ENCODE results near the gene IFI35.

GRCh38 chr17:43042025-43042628 is 35.5 kb downstream of the IFI35 start:
- no peak for TF ChIP-seq POLR2A (IDR thresholded peaks at IDR 0.05)
- no peak for TF ChIP-seq CTCF (IDR thresholded peaks at IDR 0.05 in 4 of 5, conservative IDR thresholded peaks at IDR 0.05 in 1 of 5)
